Stomach smooth muscle (tissue), 2 donors: Measurements from ENCODE around the gene SLC22A3.

Experiments used
- H3K27ac ChIP-seq: one replicate; pipeline ENCODE4 v1.7.0; 2013; ENCODE audit warnings: mild to moderate bottlenecking, low read length, inconsistent platforms
- H3K27me3 ChIP-seq, 2 donors: one replicate each; pipeline ENCODE4 v1.7.0; 2013; ENCODE audit warnings: low read length in 2 of 2; ENCODE audit not compliant: insufficient read depth in 2 of 2, control insufficient read depth in 1 of 2
- H3K36me3 ChIP-seq, 2 donors: one replicate each; pipeline ENCODE4 v1.7.0; 2013; ENCODE audit warnings: low read length in 2 of 2; ENCODE audit not compliant: control insufficient read depth in 2 of 2, insufficient read depth in 2 of 2
- H3K4me1 ChIP-seq: one replicate; pipeline ENCODE4 v1.7.0; 2013; ENCODE audit warnings: low read length; ENCODE audit not compliant: control insufficient read depth, insufficient read depth
- H3K4me3 ChIP-seq, 2 donors: one replicate each; pipeline ENCODE4 v1.7.0; 2013; ENCODE audit warnings: low read length in 2 of 2
- H3K9ac ChIP-seq, 2 donors: one replicate each; pipeline ENCODE4 v1.7.0; 2013; ENCODE audit warnings: low read length in 2 of 2, mild to moderate bottlenecking in 1 of 2
- H3K9me3 ChIP-seq, 2 donors: one replicate each; pipeline ENCODE4 v1.7.0; 2013; ENCODE audit warnings: low read length in 2 of 2; ENCODE audit not compliant: control insufficient read depth in 2 of 2
- donor health status: healthy.
- donor health status: Pancreatic carcinoma.

Gene SLC22A3

GRCh38 chr6:160428818-160429619, 80.8 kb downstream of the SLC22A3 start:
- no peak overlapping the region for H3K27ac ChIP-seq
- no peaks in the 10 kb centered on the region for H3K36me3 ChIP-seq
- H3K4me3 ChIP-seq = no peak overlapping the region
- no peak overlapping the region for H3K9ac ChIP-seq
- H3K9me3 ChIP-seq = no peaks in the 10 kb centered on the region
- H3K4me1 ChIP-seq = peaks cover 18% of the 10 kb centered on the region
- H3K27me3 ChIP-seq = no peaks in the 10 kb centered on the region

- H3K27ac ChIP-seq = no peak overlapping the region
Observed at GRCh38 chr6:160429620-160429895, 81.4 kb downstream of the SLC22A3 start.

GRCh38 chr6:160430203-160430602, 82.0 kb downstream of the SLC22A3 start:
- no peaks in the 10 kb centered on the region for H3K9me3 ChIP-seq
- H3K4me3 ChIP-seq = no peak overlapping the region
- no peaks in the 10 kb centered on the region for H3K36me3 ChIP-seq
- H3K27me3 ChIP-seq = no peaks in the 10 kb centered on the region
- peak overlapping the region in 1 of 2 donors; percentile 36 for H3K9ac ChIP-seq
- H3K4me1 ChIP-seq = peaks cover 18% of the 10 kb centered on the region
- peak overlapping the region; percentile 62 for H3K27ac ChIP-seq

More at GRCh38 chr6:160429620-160429895, 81.4 kb downstream of the SLC22A3 start:
- H3K4me1 ChIP-seq = peaks cover 18% of the 10 kb centered on the region
- H3K27me3 ChIP-seq = no peaks in the 10 kb centered on the region
- no peaks in the 10 kb centered on the region for H3K9me3 ChIP-seq
- no peak overlapping the region for H3K4me3 ChIP-seq
- no peaks in the 10 kb centered on the region for H3K36me3 ChIP-seq
- H3K9ac ChIP-seq = no peak overlapping the region

- H3K4me1 ChIP-seq = peaks cover 18% of the 10 kb centered on the region
- no peaks in the 10 kb centered on the region for H3K27me3 ChIP-seq
- no peaks in the 10 kb centered on the region for H3K36me3 ChIP-seq
- peak overlapping the region in 1 of 2 donors; percentile 36 for H3K9ac ChIP-seq
- H3K27ac ChIP-seq = peak overlapping the region; percentile 62
- H3K9me3 ChIP-seq = no peaks in the 10 kb centered on the region
- peak overlapping the region; percentile 9 to 21 for H3K4me3 ChIP-seq
Observed at GRCh38 chr6:160430751-160431150, 82.6 kb downstream of the SLC22A3 start.

- Histone ChIP-seq H3K9me3 (no peaks in the 10 kb centered on the region), H3K9ac (peak overlapping the region in 1 of 2 donors; percentile 36), H3K27me3 (no peaks in the 10 kb centered on the region), H3K4me1 (peaks cover 18% of the 10 kb centered on the region), H3K4me3 (peak overlapping the region in 1 of 2 donors; percentile 21), H3K27ac (peak overlapping the region; percentile 62), H3K36me3 (no peaks in the 10 kb centered on the region)
Observed at GRCh38 chr6:160431226-160431625, 83.0 kb downstream of the SLC22A3 start.

DNA sequence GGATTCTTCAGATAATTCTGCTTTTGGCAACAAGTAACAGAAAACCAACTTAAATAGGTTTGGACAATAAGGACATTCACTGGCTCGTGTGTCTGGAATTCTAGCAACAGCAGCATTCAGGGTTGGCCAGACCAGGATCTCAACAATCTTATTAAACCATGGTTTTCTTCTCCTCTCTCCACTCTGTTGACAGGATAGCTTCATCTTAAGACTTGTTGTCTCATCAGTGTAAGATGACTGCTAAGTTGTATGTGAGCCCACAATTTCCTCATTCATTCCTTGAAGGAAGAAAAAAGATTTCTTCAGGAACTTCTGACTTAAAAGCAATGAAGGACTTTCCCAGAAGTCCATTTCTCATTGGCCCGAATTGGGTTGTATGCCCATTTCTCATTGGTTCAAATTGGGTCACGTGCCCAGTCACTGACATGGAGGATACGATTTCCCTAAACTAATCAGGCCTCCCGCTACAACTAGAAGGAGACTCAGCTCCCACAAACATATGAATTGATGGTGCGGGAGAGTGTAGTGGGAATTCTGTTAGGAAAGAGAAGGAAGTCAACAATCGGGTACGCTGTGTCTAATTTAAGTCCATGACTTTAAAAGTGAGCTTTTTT, 83.7 kb downstream of the SLC22A3 start:
- Histone ChIP-seq H3K4me1 (peaks cover 17% of the 10 kb centered on the region), H3K4me3 (no peak overlapping the region), H3K9ac (no peak overlapping the region), H3K9me3 (no peaks in the 10 kb centered on the region), H3K27ac (peak overlapping the region; percentile 62), H3K36me3 (no peaks in the 10 kb centered on the region), H3K27me3 (no peaks in the 10 kb centered on the region)

GRCh38 chr6:160435935-160436334, 87.8 kb downstream of the SLC22A3 start:
- Histone ChIP-seq H3K27me3 (no peaks in the 10 kb centered on the region), H3K4me1 (peaks cover 18% of the 10 kb centered on the region), H3K27ac (no peak overlapping the region)

GRCh38 chr6:160437154-160437553, 89.0 kb downstream of the SLC22A3 start:
- Histone ChIP-seq H3K9ac (no peak overlapping the region), H3K4me1 (peaks cover 12% of the 10 kb centered on the region), H3K27me3 (no peaks in the 10 kb centered on the region), H3K36me3 (no peaks in the 10 kb centered on the region), H3K4me3 (no peak overlapping the region), H3K27ac (no peak overlapping the region), H3K9me3 (no peaks in the 10 kb centered on the region)

More at GRCh38 chr6:160435935-160436334, 87.8 kb downstream of the SLC22A3 start:
- Histone ChIP-seq H3K9me3 (no peaks in the 10 kb centered on the region), H3K36me3 (no peaks in the 10 kb centered on the region), H3K4me3 (no peak overlapping the region), H3K9ac (no peak overlapping the region)

DNA sequence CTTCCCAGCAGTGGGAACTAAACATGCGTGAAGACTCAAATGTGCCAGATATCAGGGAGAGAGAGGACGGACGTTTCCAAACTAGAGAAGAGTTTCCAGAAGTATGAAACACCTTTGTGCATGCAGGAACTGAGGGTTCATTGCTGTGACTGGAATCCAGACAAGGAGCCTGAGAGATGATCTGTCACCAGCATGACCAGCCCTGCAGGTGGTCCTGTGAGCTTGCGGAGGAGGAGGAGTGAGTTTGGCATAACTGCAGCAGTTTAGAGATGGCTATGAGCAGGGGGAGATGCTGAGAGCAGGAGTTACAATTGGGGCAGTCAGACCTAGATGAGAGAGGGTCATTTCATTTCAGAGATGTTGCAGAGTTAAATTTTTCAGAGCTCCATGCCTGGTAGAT, 89.6 kb downstream of the SLC22A3 start:
- Histone ChIP-seq H3K36me3 (no peaks in the 10 kb centered on the region), H3K9me3 (no peaks in the 10 kb centered on the region), H3K27ac (no peak overlapping the region), H3K9ac (no peak overlapping the region), H3K27me3 (no peaks in the 10 kb centered on the region), H3K4me3 (no peak overlapping the region), H3K4me1 (peaks cover 12% of the 10 kb centered on the region)

GRCh38 chr6:160438481-160438880, 90.3 kb downstream of the SLC22A3 start:
- H3K36me3 ChIP-seq = no peaks in the 10 kb centered on the region
- H3K4me3 ChIP-seq = no peak overlapping the region
- H3K4me1 ChIP-seq = peaks cover 12% of the 10 kb centered on the region
- H3K27ac ChIP-seq = no peak overlapping the region
- no peaks in the 10 kb centered on the region for H3K9me3 ChIP-seq
- no peak overlapping the region for H3K9ac ChIP-seq
- no peaks in the 10 kb centered on the region for H3K27me3 ChIP-seq

DNA sequence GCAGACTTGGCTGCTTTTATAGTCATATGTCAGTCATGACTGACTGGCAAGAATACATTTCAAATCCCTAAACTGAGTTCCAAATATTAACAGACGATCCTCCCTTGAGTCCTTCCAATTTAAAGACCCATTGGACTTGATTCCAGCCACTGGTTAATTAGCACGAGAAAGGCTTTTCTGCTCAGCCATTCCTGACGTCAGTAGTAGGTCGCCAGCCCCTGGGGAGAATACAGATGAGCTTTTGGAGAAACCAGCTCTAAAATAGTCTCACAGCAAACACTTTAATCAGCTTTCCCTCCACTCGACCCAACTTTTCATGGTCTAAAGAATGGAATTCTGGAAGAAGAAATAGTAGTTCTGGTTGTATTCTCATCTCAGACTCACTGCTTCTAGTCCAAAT, 91.6 kb downstream of the SLC22A3 start:
- peaks cover 12% of the 10 kb centered on the region for H3K4me1 ChIP-seq
- no peak overlapping the region for H3K9ac ChIP-seq
- peaks cover 0 to 2% of the 10 kb centered on the region in 2 donors for H3K36me3 ChIP-seq
- no peak overlapping the region for H3K4me3 ChIP-seq
- H3K27me3 ChIP-seq = no peaks in the 10 kb centered on the region
- no peak overlapping the region for H3K27ac ChIP-seq
- no peaks in the 10 kb centered on the region for H3K9me3 ChIP-seq
